GM19240 (cell line): Measurements from ENCODE around the gene CCDC187.

ENCODE experiments used
- DNase-seq: peaks from one replicate; pipeline ENCODE4 v3.0.0; 2011; ENCODE audit warnings: low spot score; ENCODE audit not compliant: insufficient read length

CCDC187 gene

DNA sequence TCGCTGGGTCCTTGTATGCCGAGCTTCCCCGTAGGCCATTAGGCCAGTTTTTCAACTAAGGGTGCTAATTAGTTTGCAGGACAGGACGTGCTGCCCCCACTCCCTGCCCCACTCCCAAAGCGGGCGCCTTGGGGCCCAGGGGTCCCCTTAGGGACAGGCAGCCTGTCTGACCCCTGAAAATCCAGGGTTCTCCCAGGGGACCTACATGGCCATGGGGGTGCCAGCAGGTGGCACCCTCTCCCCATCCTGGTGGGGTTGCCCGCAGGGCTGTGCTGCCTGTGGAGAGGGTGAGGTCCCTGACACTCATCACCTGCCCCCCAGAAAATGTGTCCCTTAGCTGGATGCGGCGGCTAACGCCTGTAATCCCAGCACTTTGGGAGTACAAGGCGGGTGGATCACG, 8.5 kb upstream of the CCDC187 start:
- no peak for DNase-seq

DNA sequence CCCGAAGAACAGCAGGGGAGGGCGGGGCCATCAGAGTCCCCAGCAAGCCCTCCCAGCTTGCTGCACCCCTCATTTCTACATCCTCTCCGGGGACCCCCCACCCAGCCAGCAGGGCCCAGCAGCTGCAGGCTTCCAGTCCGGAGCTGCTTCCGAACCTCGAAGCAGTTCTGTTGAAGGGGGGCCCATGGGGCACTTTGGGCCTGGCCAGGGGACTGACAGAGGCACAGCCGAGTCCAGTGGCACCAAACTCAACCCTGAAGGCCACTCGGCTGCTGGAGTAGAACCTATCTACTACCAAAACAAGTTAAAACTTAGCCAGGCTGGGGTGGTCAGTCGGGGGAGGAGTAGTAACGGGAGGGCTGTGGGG, 8.1 kb upstream of the CCDC187 start:
- DNase-seq: no peak

DNA sequence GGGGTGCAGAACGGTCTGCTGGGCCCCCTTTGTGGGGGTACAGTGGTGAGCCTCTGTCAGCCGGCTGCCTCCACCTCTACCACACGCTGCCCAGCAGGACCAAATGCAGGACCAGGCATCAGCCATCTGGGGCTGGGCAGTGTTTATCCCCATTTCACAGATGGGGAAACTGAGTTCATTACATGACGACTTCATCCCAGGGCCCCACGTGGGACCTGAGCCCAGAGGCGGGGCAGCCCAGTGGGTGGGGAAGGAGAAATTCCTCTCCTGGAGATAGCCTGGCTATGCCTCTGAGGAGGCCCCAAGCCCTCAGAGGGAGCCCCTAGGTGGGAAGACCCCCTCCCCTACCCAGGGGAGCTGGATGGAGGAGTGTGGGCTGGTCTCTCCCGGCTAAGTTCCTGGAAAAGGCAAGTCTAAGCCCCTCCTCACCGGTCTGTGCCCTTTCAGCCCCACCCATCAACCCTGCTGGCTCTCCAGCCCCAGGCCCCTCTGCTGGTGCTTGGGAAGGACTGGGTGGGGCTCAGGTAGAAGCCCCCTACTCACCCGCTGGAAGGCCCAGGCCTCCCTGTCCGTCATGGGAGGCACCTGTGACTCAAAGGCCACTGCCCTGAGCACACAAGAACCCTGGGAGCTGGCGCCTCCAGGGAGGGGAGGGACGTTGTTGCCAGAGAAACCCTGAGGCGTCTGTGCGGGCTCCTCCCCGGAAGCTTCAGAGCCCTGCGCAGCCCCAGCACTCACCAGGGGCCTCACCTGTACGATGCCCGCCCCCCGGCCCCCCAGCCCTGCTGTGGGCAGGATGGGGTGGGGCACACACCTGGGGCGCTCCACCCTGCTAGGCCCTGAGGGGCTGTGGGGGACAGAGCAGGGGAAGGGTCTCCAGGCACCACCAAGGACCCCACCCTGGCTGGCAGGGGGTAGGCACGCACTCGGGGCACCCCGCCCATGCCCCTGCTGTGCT, 7.4 kb upstream of the CCDC187 start:
- no peak for DNase-seq

DNA sequence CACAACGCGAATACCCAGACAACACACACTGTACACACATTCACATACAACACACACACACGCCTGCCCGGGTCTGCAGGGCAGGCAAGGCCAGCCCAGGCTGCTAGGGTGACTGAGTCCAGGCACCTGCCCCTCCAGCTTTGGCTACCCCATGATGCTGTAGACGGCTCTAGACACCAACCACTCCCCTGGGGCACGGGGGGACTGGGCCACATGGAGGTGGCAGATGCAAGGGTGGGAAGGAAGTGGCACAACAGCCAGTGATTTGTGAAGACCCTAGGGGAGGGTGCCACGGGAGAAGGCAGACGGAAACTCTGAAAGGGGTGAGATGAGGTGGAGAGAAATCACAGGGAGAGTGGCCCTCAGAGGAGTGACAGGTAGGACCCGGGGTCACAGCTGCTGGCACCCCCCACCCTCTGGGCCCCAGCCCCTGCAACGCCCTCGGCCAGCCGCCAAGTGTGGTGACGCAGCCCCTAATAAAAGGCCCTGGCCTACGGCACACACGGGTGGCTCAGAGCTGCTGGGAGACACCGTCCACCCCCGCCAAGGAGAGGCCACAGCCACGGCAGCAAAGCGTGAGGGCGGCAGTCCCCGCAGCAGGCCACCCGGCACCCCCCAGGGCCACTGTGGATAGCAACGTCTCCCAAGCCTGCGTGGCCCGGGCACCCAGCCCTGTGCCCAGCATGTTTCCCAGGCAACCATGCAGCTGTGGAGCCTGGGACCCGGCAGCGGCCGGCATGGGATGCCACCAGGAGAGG, 6.6 kb upstream of the CCDC187 start:
- no peak for DNase-seq

DNA sequence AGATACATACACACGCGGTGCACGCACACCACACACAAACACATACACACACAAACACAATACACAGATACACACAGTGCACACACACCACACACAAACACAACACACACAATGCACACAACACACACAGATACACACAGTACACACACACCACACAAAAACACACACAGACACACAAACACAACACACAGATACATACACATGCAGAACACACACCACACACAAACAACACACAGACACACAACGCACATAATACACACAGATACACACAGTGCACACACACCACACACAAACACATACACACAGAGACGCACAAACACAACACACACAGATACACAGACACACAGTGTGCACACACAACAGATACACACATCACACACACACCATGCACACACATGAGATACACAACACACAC, 5.9 kb upstream of the CCDC187 start:
- no peak for DNase-seq

DNA sequence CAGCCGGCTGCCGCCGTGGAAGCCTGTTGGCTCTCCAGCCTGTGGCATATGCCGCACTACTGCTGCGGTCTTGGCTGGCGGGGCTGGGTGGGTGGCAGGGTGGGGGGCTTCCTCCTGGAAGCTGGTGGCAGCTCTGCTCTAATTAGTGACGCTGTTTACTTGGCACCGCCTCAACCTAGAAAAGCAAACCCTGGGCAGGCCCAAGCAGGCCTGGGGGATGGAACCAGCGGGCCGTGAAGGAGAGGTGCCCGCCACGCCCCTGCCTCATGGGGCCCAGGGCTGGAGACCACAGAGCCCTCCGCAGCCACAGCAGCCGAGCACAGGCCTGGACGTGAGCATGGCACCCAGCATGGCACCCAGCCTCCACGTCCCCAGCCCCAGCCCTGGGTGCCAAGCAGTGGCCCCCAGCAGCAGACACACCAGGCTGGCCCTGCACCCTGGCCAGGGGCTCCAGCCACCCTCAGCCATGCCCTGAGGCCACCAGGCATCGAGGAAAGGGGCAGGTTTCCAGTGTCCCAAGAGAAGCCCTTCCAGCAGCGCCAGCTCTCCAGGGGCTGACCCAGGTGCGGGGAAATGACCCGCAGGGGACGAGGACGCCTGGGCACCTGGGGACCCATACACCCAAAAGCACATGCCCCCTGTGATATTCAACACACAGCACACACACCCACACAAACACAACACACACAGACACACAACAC, 5.4 kb upstream of the CCDC187 start:
- DNase-seq: no peak

DNA sequence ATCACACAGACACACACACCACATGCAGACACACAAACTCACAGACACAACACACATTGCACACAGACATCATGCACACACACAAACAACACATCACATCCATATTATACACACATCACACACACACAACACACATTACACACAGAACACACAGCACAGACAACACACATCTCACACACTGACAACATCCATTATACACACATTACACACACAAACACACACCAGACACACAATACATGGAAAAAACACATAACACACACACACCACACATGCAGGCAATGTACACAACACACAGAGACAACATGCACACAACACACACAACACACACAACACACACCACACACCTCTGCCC, 4.8 kb upstream of the CCDC187 start:
- no peak for DNase-seq

DNA sequence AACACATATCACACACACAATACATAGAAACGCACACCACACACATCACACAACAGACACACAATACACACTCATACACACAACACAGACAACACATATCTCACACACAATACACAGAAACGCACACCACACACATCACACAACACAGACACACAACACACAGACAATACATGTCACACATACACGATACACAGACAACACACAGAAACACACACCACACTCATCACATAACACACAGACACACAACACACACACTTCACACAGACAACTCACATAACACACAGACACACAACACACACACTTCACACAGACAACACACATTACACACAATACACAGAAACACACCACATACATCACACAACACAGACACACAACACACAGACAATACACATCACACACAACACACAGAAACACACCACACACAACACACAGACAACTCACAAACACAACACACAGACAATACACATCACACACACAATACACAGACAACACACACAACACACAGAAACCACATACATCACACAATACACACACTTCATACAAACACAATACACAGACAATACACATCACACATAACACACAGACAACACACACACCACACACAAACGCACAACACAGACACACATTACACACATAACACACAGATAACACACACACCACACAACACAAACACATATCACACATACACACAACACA, 4.3 kb upstream of the CCDC187 start:
- no peak for DNase-seq

DNA sequence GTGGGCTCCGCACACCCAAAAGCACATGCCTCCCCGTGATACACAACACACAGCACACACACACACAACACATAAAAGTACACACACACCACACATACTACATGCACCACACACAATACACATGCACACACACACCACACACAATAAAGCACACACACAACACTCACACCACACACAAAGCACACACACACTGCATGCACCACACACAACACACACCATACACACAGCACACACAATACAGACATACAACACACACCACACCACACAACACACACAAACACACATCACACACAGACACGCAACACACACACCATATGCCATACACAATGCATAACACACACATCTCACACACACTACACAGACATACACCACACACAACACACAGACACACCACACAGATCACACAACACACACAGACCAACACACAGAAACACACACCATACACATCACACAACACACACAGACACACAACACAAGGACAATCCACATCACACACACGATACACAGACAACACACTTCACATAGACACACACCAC, 3.4 kb upstream of the CCDC187 start:
- no peak for DNase-seq

DNA sequence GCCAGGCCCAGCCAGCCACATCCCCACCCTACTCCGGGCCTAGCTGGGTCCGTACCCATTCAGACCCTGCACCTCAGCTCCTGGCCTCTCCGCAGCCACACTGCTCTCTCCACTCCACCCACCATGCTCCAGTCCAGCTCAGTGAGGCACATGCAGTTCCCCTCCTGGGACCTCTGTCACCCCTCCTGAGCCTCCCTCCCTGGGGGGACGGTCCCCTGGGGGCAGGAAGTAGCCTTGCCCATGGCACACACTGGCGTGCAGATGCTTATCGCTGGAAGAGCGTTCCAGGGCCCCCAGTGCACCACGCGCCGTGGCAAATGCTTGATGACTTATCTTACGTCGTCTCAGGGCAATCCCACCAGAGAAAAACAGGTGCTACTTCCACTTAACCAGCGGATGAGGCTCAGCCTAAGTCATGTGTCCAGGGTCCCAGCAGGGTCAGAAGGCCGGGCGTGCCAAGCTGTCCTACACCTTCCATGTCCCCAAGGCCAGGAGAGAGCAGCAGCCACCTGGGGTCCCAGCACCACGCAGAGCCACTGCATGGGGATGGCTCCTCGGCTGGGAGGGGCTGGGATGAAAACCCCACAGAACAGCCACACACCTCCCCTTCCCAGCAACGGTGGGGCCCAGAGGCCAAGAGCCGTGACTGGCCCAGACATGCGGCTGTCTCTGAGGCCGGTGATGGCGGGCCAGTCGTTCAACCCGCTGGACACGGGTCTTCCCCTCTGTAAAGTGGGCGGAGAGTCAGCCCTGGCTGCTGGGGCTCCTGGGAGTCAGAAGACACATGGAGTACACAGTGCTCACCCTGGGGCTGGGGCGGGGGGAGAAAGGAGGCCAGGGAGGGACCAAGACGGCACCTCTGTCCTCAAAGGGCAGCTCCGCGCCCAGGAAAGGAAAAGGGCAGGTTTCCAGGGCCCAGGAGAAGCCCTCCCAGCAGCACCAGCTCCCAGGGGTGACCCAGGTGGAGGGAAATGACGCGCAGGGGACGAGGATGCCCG, 2.6 kb upstream of the CCDC187 start:
- no peak for DNase-seq

DNA sequence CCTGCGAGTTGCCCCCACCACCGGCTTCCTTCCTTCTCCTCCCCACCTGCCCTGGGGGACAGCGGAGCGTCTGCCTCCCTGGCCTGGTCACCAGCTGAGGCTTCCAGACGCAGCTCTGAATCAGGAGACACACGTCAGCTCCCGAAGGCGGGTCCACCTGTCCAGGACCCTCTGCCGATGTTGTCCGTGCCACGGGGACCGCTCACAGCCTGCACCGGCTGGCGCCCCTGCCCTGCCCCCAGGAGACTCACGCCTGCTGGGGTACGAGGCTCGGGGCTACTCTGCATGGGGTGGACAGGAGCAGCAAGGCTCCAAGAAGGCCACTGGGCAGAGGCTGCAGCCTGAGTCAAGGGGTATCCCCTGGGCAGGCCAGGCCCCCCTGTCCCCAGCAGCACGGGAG, 1.9 kb upstream of the CCDC187 start:
- DNase-seq: no peak

DNA sequence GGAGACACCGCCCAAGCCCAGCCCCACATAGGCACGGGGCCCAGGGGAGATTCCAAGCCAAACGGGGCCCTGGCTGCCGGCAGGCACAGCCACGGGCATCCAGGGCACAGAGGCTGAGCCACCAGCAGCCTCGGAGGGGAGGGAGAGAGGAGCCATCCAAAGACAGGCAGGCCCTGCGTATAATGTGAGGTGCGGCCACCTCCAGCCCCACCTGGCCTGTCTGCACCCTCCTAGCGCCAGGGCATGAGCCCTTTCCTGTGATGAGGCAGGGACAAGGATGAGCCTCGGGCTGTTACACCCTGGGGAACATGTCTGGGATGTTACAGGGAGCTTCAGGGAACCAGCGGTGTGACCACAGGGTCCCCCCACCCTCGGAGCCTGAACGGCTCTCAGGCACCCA, 1.1 kb upstream of the CCDC187 start:
- no peak for DNase-seq

DNA sequence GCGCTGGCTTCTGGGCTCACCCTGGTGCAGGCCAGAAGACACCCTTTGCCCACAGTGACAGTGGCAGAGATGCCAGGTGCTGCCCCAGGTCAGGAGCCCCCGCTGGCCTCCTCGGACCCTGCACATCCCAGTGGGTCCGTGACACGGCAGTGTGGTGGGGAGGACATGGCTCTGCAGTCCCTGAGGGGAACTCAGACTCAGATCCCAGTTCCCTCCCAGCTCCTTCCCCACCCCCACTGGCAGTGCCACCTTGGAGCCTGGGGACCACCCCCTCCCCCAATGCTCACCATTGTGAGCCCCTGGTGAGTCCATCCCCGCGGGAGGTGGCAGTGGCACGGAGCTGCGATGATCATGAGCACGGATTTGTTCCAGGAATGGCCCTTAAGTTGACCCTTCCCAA, 562 bp upstream of the CCDC187 start:
- no peak for DNase-seq

DNA sequence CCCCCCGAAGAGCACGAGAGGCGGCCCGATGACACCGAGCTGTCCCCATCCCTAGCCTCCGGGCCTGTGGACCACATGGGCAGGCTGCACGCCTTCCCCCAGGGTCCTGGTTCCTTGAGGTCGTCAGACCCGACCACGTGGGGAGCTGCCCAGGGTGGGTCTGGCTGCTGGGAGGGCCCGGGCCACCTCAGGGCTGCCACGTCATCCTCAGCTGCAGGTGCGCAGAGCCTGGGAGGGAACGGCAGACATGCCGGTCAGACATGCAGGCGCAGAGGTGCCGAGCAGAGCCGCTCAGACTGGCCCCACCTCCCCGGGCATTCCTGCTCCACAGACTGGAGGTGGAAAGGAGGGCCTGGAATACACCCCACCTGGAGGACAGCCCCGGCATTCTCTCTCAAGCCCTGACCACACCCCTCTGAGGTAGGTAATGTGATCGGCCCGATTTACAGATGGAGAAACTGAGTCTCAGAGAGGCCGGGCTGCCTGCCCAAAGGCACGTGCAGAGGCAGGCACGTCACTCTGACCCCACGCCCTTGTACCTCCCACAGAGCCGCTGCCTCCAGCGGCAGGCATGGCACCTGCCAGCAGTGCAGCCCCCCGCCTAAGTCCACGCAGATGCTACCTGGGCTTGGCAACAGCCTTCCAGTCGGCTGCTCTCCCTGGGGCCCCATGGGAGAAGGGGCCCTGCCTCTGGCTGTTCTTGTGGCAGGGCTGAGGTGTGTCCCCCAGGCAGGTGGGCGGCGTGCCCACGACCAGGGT, 649 bp downstream of the CCDC187 start:
- no peak for DNase-seq

DNA sequence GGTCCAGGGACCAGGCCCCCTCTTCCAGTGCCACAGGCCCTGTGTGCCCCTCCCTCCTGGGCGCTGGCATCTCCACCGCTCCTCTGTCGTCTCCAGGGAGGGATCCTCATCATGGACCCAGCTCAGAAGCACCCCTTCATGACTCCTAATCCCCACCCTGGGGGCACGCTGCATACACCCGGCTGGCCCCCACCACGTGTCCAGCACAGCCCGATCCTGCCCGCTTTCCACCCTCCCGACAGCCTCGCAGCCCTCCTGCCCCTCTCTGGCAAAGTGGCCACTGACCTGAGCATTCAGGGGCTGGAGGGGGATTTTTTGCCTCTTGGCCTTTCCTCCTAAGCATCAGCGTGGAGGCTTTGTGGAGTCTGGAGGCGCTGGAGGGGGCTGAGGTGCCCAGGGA, 1.4 kb downstream of the CCDC187 start:
- DNase-seq: no peak

DNA sequence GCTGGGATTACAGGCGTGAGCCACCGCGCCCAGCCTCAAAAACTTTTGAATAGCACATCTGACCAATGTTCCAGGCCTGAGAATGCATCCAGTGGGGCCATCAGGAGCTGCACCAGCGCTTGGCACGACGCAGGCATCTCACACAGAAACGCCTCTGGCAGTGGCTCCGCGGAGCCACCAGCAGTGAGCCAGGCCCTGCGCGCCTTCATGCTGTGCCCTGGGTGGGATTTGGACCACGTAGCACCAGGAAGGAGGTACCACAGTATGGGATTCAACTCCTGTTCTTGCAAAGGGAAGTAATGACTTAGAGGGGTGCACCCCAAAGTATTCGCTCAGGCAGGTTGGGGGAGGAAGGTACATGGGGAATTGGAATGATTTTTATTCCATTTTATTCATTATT, 3.0 kb downstream of the CCDC187 start:
- no peak for DNase-seq

DNA sequence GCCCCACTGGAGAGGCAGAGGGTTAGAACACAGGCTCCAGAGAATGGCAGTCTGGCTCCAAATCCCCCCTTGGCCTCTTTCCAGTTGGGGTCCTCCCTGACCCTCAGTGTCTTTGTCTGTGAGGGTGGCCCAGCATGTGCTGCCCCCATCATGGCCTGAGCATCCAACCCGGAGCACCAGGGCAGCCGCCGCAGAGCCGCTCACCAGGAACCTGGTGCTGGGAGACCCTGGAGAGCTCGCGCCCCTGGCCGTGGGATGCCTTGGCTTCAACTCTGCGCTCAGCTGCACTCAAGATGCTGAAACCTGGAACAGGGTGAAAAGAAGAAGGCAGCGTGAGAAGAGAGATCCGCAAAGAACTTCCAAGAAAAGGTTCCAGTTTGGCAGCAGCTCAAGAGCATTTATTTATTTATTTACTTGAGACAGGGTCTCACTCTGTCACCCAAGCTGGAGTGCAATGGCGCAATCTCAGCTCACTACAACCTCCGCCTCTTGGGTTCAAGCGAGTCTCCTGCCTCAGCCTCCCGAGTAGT, 3.8 kb downstream of the CCDC187 start:
- no peak for DNase-seq

DNA sequence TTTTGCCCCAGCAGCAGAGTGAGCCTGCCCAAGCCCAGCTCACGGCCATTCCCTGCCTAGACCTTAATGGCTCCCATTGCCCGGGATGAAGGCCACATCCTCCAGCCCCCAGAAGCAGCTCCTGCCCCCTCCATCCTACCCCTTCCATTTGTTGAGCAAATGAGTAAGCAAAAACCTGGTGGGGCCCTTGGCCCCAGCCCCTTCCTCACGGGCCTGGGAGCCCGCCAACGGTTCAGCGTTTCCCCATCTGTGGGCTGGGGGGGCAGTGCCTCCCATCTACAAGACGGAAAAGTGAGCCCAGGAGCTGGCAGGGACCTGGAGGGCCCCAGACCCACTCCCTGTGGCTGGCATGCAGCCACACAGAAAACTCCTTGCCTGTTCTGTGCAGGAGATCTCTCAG, 4.4 kb downstream of the CCDC187 start:
- no peak for DNase-seq

DNA sequence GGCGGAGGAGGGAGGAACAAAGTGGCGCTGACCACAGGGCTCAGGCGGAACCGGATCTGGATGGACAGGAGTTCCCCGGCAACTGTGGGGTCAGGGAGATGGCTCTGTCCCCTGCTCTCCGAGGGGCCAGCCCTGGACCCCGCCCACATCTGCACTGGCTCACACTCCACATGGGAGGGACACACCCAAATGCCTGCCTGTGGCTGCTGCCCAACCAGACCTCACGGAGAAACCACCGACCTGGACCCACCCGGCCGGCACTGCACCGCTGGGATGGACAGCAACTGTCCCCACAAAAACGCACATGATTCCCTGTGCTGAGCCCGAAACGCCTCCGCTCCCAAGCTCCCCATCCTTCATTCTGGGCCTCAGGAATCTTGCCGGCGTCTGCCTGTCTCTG, 4.8 kb downstream of the CCDC187 start:
- no peak for DNase-seq
